Gastroesophageal sphincter (tissue), 4 donors: ENCODE measurements around the gene PLA2G4A. TPM values are rescaled to one million over a fixed set of nuclear protein-coding genes. Genes with fewer than 3 reads are reported as not detected.

ENCODE experiments used
- ATAC-seq: fragments of 150-250 bp; one replicate; pipeline ENCODE4 v1.9.1; 2016; ENCODE audit warnings: mild to moderate bottlenecking, moderate library complexity
- H3K27ac ChIP-seq, 4 donors: fragments of 200-600 bp; sonication (generic) in 3 of 4; 1 replicate in 3 of 4; 2 replicates in 1 of 4; pipeline ENCODE4 v1.5.1; 2016 to 2019
- H3K27me3 ChIP-seq: fragments of 200-600 bp; sonication (generic); one replicate; pipeline ENCODE4 v1.5.1; 2019
- H3K36me3 ChIP-seq, 2 donors: fragments of 200-600 bp; sonication (generic); one replicate each; pipeline ENCODE4 v1.5.1; 2019; ENCODE audit warnings: control low read depth in 1 of 2
- H3K4me1 ChIP-seq, 3 donors: fragments of 200-600 bp; sonication (generic); 1 replicate in 2 of 3; 2 replicates in 1 of 3; pipeline ENCODE4 v1.5.1; 2016 to 2019; ENCODE audit warnings: control low read depth in 2 of 3
- H3K4me3 ChIP-seq, 2 donors: fragments of 200-600 bp; sonication (generic); one replicate each; pipeline ENCODE4 v1.5.1; 2019; ENCODE audit warnings: mild to moderate bottlenecking in 1 of 2, moderate library complexity in 1 of 2
- H3K9me3 ChIP-seq, 3 donors: fragments of 200-600 bp; sonication (generic); one replicate each; pipeline ENCODE4 v1.5.1; 2017 to 2019; ENCODE audit warnings: control low read depth in 2 of 3
- CTCF ChIP-seq, 4 experiments: fragments of 200-600 bp in 2 of 4; fragments of 450-650 bp in 2 of 4; sonication (generic) in 1 of 4; IDR thresholded peaks; one replicate each; pipeline ENCODE4 v1.5.1; 2017 to 2019; ENCODE audit warnings: antibody characterized with exemption in 4 of 4, mild to moderate bottlenecking in 2 of 4, moderate library complexity in 2 of 4
- EP300 ChIP-seq: sonication (generic); formaldehyde crosslinking; IDR thresholded peaks from one replicate; pipeline ENCODE4 v1.6.1; 2017; ENCODE audit warnings: antibody characterized with exemption, mild to moderate bottlenecking
- POLR2A ChIP-seq, 2 donors: fragments of 450-650 bp; IDR thresholded peaks; one replicate each; pipeline ENCODE4 v1.6.1; 2017; ENCODE audit warnings: antibody characterized with exemption in 2 of 2, mild to moderate bottlenecking in 2 of 2, moderate library complexity in 1 of 2
- POLR2AphosphoS5 ChIP-seq: sonication (generic); formaldehyde crosslinking; IDR thresholded peaks from one replicate; pipeline ENCODE4 v1.6.1; 2017; ENCODE audit warnings: antibody characterized with exemption
- WGBS, 2 donors: methylation state at CpG; one replicate each; pipeline ENCODE4 v1.1.5; 2018; ENCODE audit warnings: low coverage in 1 of 2; 5-methylcytosine and 5-hydroxymethylcytosine counted together
- total RNA-seq, 4 donors: library from RNA; depleted of rRNA; stranded (reverse); fragments of >200 nt; gene quantifications; one replicate each; pipeline ENCODE4 v1.1.0, GENCODE V29; 2016

Gene PLA2G4A
- total RNA-seq, 4 donors from 2014 or later: 3.6 to 9.7 (median 5.0) TPM

GRCh38 chr1:187032982-187033692 is 204.4 kb downstream of the PLA2G4A start:
- Histone ChIP-seq H3K4me3 (no peak overlapping the region), H3K36me3 (no peaks in the 10 kb centered on the region), H3K9me3 (peaks cover 0 to 25% (median 0%) of the 10 kb centered on the region in 3 donors), H3K27ac (no peak overlapping the region), H3K27me3 (no peaks in the 10 kb centered on the region), H3K4me1 (no peaks in the 10 kb centered on the region)
- no peak for ATAC-seq
- TF ChIP-seq EP300 (no peak), POLR2AphosphoS5 (no peak), POLR2A (IDR thresholded peaks at IDR 0.05) (no peak)
- 79 to 92% methylated on average over 3 to 4 of the region's 4 CpGs for WGBS, 2 donors

GRCh38 chr1:187033693-187034390 is 205.1 kb downstream of the PLA2G4A start:
- Histone ChIP-seq H3K27ac (no peak overlapping the region), H3K27me3 (no peaks in the 10 kb centered on the region), H3K36me3 (no peaks in the 10 kb centered on the region), H3K4me3 (no peak overlapping the region), H3K4me1 (no peaks in the 10 kb centered on the region), H3K9me3 (peaks cover 0 to 17% (median 0%) of the 10 kb centered on the region in 3 donors)
- 55 to 96% methylated on average over 4 of the region's 4 CpGs for WGBS, 2 donors
- no peak for ATAC-seq
- TF ChIP-seq EP300 (no peak), POLR2AphosphoS5 (no peak), CTCF (IDR thresholded peaks at IDR 0.05) (no peak), POLR2A (IDR thresholded peaks at IDR 0.05) (no peak)

GRCh38 chr1:187034501-187034900 is 205.8 kb downstream of the PLA2G4A start:
- no peaks in the 10 kb centered on the region for H3K27me3 ChIP-seq
- H3K9me3 ChIP-seq: peaks cover 0 to 11% (median 0%) of the 10 kb centered on the region in 3 donors
- no peak for TF ChIP-seq CTCF (IDR thresholded peaks at IDR 0.05)
- no peak for TF ChIP-seq POLR2AphosphoS5
- TF ChIP-seq EP300: no peak
- no peak for TF ChIP-seq POLR2A (IDR thresholded peaks at IDR 0.05)
- no peaks in the 10 kb centered on the region for H3K36me3 ChIP-seq
- no peak overlapping the region for H3K27ac ChIP-seq
- no peak for ATAC-seq
- H3K4me1 ChIP-seq: no peaks in the 10 kb centered on the region
- no peak overlapping the region for H3K4me3 ChIP-seq

- H3K36me3 ChIP-seq: no peaks in the 10 kb centered on the region
- no peaks in the 10 kb centered on the region for H3K27me3 ChIP-seq
- no peak for TF ChIP-seq POLR2AphosphoS5
- no peak for TF ChIP-seq EP300
- TF ChIP-seq CTCF (IDR thresholded peaks at IDR 0.05): no peak
- no peak for ATAC-seq
- no peaks in the 10 kb centered on the region for H3K4me1 ChIP-seq
- no peaks in the 10 kb centered on the region for H3K9me3 ChIP-seq
- H3K4me3 ChIP-seq: no peak overlapping the region
- no peak overlapping the region for H3K27ac ChIP-seq
- 56 to 83% methylated on average over 1 of the region's 1 CpG for WGBS, 2 donors
Observed at GRCh38 chr1:187037973-187038553, 209.3 kb downstream of the PLA2G4A start.

Other genes starting within 250 kb of the PLA2G4A start
- 10 to 100 TPM in 2 of 4 donors, 1 to 10 TPM in 2; 2.2 to 13.6 (median 8.7) TPM for gene PTGS2, start 148.5 kb upstream of the PLA2G4A start, total RNA-seq